BJ (cell line): ENCODE results near the gene PPRC1. TPM values are rescaled to one million over a fixed set of nuclear protein-coding genes. Genes with fewer than 3 reads are reported as not detected.

Experiments
- CTCF ChIA-PET: fragments of 350-600 bp; formaldehyde crosslinking; extraction: SDS; loops from one replicate; lab custom pipeline; 2021; ENCODE audit warnings: antibody characterized with exemption, inconsistent platforms; lab: Yijun Ruan, JAX
- POLR2A ChIA-PET: fragments of 300-600 bp; sonication (Branson Sonifier 250); formaldehyde crosslinking; extraction: SDS; loops from one replicate; lab custom pipeline; 2021; ENCODE audit warnings: antibody characterized with exemption; lab: Charles Lee
- DNase-seq: peaks from one replicate; pipeline ENCODE4 v3.0.0-alpha.2; 2011; ENCODE audit warnings: low read depth
- H3K27me3 ChIP-seq: 2 replicates; pipeline ENCODE4 v1.6.0; 2011; ENCODE audit warnings: low read length; ENCODE audit not compliant: control insufficient read depth, insufficient read depth
- H3K36me3 ChIP-seq: 2 replicates; pipeline ENCODE4 v1.5.1; 2011; ENCODE audit warnings: low read length; ENCODE audit not compliant: control insufficient read depth, insufficient read depth
- H3K4me3 ChIP-seq: 2 replicates; pipeline ENCODE4 v1.5.1; 2011; ENCODE audit warnings: low read depth, mild to moderate bottlenecking, control low read depth, low read length
- CTCF ChIP-seq: IDR thresholded peaks from 2 replicates; pipeline ENCODE4 v1.5.1; 2011; ENCODE audit warnings: low read depth, mild to moderate bottlenecking, control low read depth, inconsistent platforms, low read length, moderate library complexity; ENCODE audit not compliant: insufficient read depth
- polyA plus RNA-seq: library from polyadenylated mRNA; depleted of rRNA; stranded (reverse); fragments of >200 nt; gene quantifications from 2 replicates; pipeline ENCODE4 v1.2.3, GENCODE V29; 2011

Gene PPRC1
- polyA plus RNA-seq, 1 experiment: 17.3 TPM

GRCh38 chr10:102135956-102136526, 3.2 kb downstream of the PPRC1 start:
- no peak for TF ChIP-seq CTCF
- Histone ChIP-seq H3K36me3 (peaks cover 30% of the 10 kb centered on the region), H3K27me3 (no peaks in the 10 kb centered on the region), H3K4me3 (no peak overlapping the region)
- ChIA-PET POLR2A (no interaction called here), CTCF (interaction anchor here (0.6 kb wide), 2 partner anchors 11 to 22 kb away, joined by 3 to 6 read pairs; no protein-coding TSS in a partner anchor)
- DNase-seq: no peak

- no peaks in the 10 kb centered on the region for H3K27me3 ChIP-seq
- DNase-seq: no peak
- no peak for TF ChIP-seq CTCF
- ChIA-PET POLR2A (no interaction called here), CTCF (interaction anchor here (1.1 to 2.7 kb wide), 2 partner anchors 9 to 18 kb away, joined by 3 to 13 read pairs; no protein-coding TSS in a partner anchor)
- no peak overlapping the region for H3K4me3 ChIP-seq
- H3K36me3 ChIP-seq: peaks cover 42% of the 10 kb centered on the region
Observed at GRCh38 chr10:102139281-102140110, 6.7 kb downstream of the PPRC1 start.

GRCh38 chr10:102140218-102140617, 7.4 kb downstream of the PPRC1 start:
- ChIA-PET POLR2A (no interaction called here), CTCF (no interaction called here)
- Histone ChIP-seq H3K36me3 (peaks cover 45% of the 10 kb centered on the region), H3K27me3 (no peaks in the 10 kb centered on the region), H3K4me3 (no peak overlapping the region)
- no peak for DNase-seq
- no peak for TF ChIP-seq CTCF

GRCh38 chr10:102140913-102141540, 8.2 kb downstream of the PPRC1 start:
- POLR2A ChIA-PET: no interaction called here
- CTCF ChIA-PET: no interaction called here
- Histone ChIP-seq H3K27me3 (no peaks in the 10 kb centered on the region), H3K4me3 (no peak overlapping the region), H3K36me3 (peaks cover 47% of the 10 kb centered on the region)
- no peak for TF ChIP-seq CTCF
- no peak for DNase-seq

GRCh38 chr10:102141583-102142107, 8.8 kb downstream of the PPRC1 start:
- no peaks in the 10 kb centered on the region for H3K27me3 ChIP-seq
- no peak for DNase-seq
- POLR2A ChIA-PET: no interaction called here
- CTCF ChIA-PET: no interaction called here
- TF ChIP-seq CTCF: no peak
- H3K4me3 ChIP-seq: no peak overlapping the region
- peaks cover 54% of the 10 kb centered on the region for H3K36me3 ChIP-seq
